GM18499 (cell line): ENCODE results near the gene FBF1.

Experiments
- ATAC-seq: cut with Tn5 transposase; IDR thresholded peaks from one replicate; pipeline ENCODE4 v1.9.1; 2021; ENCODE audit warnings: moderate number of reproducible peaks; ENCODE audit not compliant: insufficient read depth, unreplicated experiment

Gene FBF1

GRCh38 chr17:75950855-75951554, 10.2 kb upstream of the FBF1 start:
- ATAC-seq = no peak

- no peak for ATAC-seq
These were observed 9.6 kb upstream of the FBF1 start for GRCh38 chr17:75950421-75950820.

GRCh38 chr17:75945211-75945610, 4.4 kb upstream of the FBF1 start:
- ATAC-seq = no peak

- ATAC-seq = no peak
These were observed 2.6 kb upstream of the FBF1 start for GRCh38 chr17:75943491-75943890.

GRCh38 chr17:75942473-75942872, 1.6 kb upstream of the FBF1 start:
- no peak for ATAC-seq

GRCh38 chr17:75941442-75941819, 589 bp upstream of the FBF1 start:
- no peak for ATAC-seq

GRCh38 chr17:75937652-75938051, 3.2 kb downstream of the FBF1 start:
- ATAC-seq = no peak

GRCh38 chr17:75933808-75934207, 7.0 kb downstream of the FBF1 start:
- ATAC-seq = no peak

GRCh38 chr17:75932852-75933251, 8.0 kb downstream of the FBF1 start:
- ATAC-seq = no peak

GRCh38 chr17:75931062-75931461, 9.8 kb downstream of the FBF1 start:
- no peak for ATAC-seq

GRCh38 chr17:75927286-75927922, 13.4 kb downstream of the FBF1 start:
- no peak for ATAC-seq

GRCh38 chr17:75926456-75926855, 14.4 kb downstream of the FBF1 start:
- no peak for ATAC-seq

GRCh38 chr17:75925912-75926311, 14.9 kb downstream of the FBF1 start:
- ATAC-seq = no peak

- no peak for ATAC-seq
These were observed 15.7 kb downstream of the FBF1 start for GRCh38 chr17:75925103-75925502.

- no peak for ATAC-seq
These were observed 17.6 kb downstream of the FBF1 start for GRCh38 chr17:75922963-75923874.

GRCh38 chr17:75922173-75922961, 18.5 kb downstream of the FBF1 start:
- no peak for ATAC-seq

GRCh38 chr17:75921596-75921995, 19.2 kb downstream of the FBF1 start:
- no peak for ATAC-seq

- ATAC-seq = no peak
These were observed 20.7 kb downstream of the FBF1 start for GRCh38 chr17:75920045-75920560.

- ATAC-seq = no peak
These were observed 21.2 kb downstream of the FBF1 start for GRCh38 chr17:75919611-75920010.

- ATAC-seq = no peak
These were observed 22.9 kb downstream of the FBF1 start for GRCh38 chr17:75917917-75918445.
